HG03095 (cell line): ENCODE measurements around the gene HBG1.
A peak's percentile ranks its signal among the peaks of the same experiment; 100 is the strongest.
"Not testable (repeated sequence)": the region's sequence is repeated elsewhere in the genome, so short reads cannot be mapped to it uniquely, and the experiment has no call there.

Experiments used
- ATAC-seq: cut with Tn5 transposase; IDR thresholded peaks from one replicate; pipeline ENCODE4 v1.9.1; 2021; ENCODE audit warnings: moderate library complexity; ENCODE audit not compliant: unreplicated experiment

HBG1 gene

GRCh38 chr11:5249807-5250396 is at the start of gene HBG1:
TSS of gene HBG1 (minus strand) at chr11:5249857. CDS start at chr11:5249804, 53 bp downstream.
- not testable (repeated sequence) for ATAC-seq

- ATAC-seq: no peak
These were observed 48.8 kb upstream of the HBG1 start for GRCh38 chr11:5298451-5298850.

- no peak for ATAC-seq
These were observed 48.2 kb upstream of the HBG1 start for GRCh38 chr11:5297721-5298323.

GRCh38 chr11:5294342-5294995 is 44.8 kb upstream of the HBG1 start:
- not testable (repeated sequence) for ATAC-seq

GRCh38 chr11:5293028-5293427 is 43.4 kb upstream of the HBG1 start:
- no peak for ATAC-seq

GRCh38 chr11:5291207-5291838 is 41.7 kb upstream of the HBG1 start:
- ATAC-seq: peak; percentile 95

GRCh38 chr11:5290106-5290505 is 40.4 kb upstream of the HBG1 start:
- ATAC-seq: no peak

GRCh38 chr11:5289696-5290095 is 40.0 kb upstream of the HBG1 start:
- ATAC-seq: no peak

GRCh38 chr11:5288906-5289550 is 39.4 kb upstream of the HBG1 start:
- ATAC-seq: no peak

GRCh38 chr11:5288108-5288905 is 38.6 kb upstream of the HBG1 start:
- ATAC-seq: no peak

GRCh38 chr11:5286901-5287300 is 37.2 kb upstream of the HBG1 start:
- no peak for ATAC-seq

- ATAC-seq: no peak
These were observed 36.7 kb upstream of the HBG1 start for GRCh38 chr11:5286351-5286750.

- ATAC-seq: no peak
These were observed 36.2 kb upstream of the HBG1 start for GRCh38 chr11:5285703-5286340.

- no peak for ATAC-seq
These were observed 35.0 kb upstream of the HBG1 start for GRCh38 chr11:5284637-5285036.

GRCh38 chr11:5283882-5284281 is 34.2 kb upstream of the HBG1 start:
- ATAC-seq: no peak

GRCh38 chr11:5283086-5283485 is 33.4 kb upstream of the HBG1 start:
- ATAC-seq: no peak

- ATAC-seq: no peak
These were observed 33.0 kb upstream of the HBG1 start for GRCh38 chr11:5282628-5283027.

GRCh38 chr11:5281596-5281995 is 31.9 kb upstream of the HBG1 start:
- no peak for ATAC-seq

GRCh38 chr11:5280582-5281102 is 31.0 kb upstream of the HBG1 start:
- ATAC-seq: peak; percentile 78
